ENCODE measurements around the gene AP4E1.

- TF ChIP-seq CTCF (IDR thresholded peaks at IDR 0.05; ENCODE audit: low read length) (no peak), EZH2 (optimal IDR thresholded peaks at IDR 0.05; ENCODE audit: low read depth, low read length) (no peak), EZH2phosphoT487 (IDR thresholded peaks at IDR 0.05; ENCODE audit: low read length) (no peak)
Observed at GRCh38 chr15:50864873-50865272, 43.6 kb upstream of the AP4E1 start.

All from MM.1S (cell line).